ENCODE data around the gene TCERG1. TPM values are rescaled to one million over a fixed set of nuclear protein-coding genes. Genes with fewer than 3 reads are reported as not detected.

TCERG1 gene
- total RNA-seq, 2 experiments from 2014 or later, result 77.0 to 79.2 TPM

DNA sequence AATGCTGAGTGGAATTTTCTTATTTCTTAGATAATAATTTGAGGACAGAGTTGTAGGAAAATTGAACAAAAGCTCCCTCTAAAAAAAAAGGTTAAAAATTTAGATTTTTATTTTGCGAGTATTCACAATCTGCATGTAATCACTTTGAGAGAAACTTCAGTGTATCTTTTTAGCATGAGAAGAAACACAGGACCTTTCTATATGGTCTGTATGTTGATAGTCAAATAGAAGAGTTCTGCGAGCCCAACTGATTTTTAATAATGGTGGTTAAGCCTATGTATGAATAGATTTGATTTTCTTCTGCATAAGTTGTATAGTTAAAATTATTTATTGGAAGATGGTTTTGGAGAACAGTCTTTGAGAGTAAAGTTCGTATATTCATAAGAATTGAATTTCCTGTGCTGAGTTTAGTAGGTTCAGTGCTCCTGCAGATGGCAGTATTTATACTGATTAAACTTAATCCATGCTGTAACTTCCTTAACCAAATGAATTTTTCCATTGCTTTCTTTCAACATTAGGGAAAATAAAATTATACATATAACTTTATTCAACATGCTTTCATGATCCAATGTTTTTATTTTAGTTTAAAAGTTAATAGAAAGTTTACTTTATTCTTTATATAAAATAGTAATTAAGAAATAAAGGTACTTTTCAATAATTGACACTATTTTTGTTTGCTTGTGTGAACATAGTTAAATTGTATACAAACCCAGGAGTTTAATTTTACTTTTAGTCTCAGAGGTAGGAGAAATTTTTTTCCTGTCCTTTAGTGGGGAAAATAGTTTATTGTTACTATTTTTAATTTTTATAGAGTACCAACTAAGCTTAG, 19.6 kb downstream of the TCERG1 start:
- no peaks in the 10 kb centered on the region for H3K9me3 Mint-ChIP-seq
- no peak overlapping the region for H3K27ac Mint-ChIP-seq
- ChIA-PET CTCF (interaction anchor here (0.9 to 1.6 kb wide), 4 partner anchors 11 to 722 kb away, joined by 3 to 4 read pairs (median 4); no protein-coding TSS in a partner anchor), POLR2A (no interaction called here)
- peaks cover 19% of the 10 kb centered on the region for H3K4me1 Mint-ChIP-seq
- no peak overlapping the region for H3K4me3 Mint-ChIP-seq
- H3K36me3 Mint-ChIP-seq (ENCODE audit: low read depth), result peaks cover 58% of the 10 kb centered on the region
- no peaks in the 10 kb centered on the region for H3K27me3 Mint-ChIP-seq
- no peak for DNase-seq

DNA sequence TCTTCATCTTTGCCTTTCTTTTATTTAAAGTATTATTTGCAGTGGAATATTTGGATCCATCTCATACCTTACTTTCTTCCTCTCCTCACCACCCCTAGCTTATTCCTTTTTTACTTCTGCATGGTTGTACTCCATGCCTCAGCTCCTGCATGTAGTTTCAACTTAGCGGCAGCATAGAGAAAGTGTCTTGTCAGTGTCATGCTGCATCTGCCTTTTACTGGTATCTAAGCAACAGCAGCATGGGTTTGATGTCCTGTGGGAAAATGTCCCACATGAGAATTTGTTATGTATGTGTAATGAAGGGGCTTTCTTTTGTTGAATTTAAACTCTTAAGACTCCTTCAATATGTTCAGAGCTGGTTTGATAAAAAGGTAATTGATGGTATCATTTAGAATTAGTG, 20.6 kb downstream of the TCERG1 start:
- Mint-ChIP-seq H3K27me3 (no peaks in the 10 kb centered on the region), H3K9me3 (no peaks in the 10 kb centered on the region), H3K36me3 (ENCODE audit: low read depth) (peaks cover 63% of the 10 kb centered on the region), H3K4me1 (peaks cover 15% of the 10 kb centered on the region), H3K4me3 (no peak overlapping the region), H3K27ac (no peak overlapping the region)
- DNase-seq, result no peak
- ChIA-PET POLR2A (no interaction called here), CTCF (interaction anchor here (0.6 to 1.6 kb wide), 6 partner anchors 8 to 721 kb away, joined by 3 to 4 read pairs (median 3); no protein-coding TSS in a partner anchor)

DNA sequence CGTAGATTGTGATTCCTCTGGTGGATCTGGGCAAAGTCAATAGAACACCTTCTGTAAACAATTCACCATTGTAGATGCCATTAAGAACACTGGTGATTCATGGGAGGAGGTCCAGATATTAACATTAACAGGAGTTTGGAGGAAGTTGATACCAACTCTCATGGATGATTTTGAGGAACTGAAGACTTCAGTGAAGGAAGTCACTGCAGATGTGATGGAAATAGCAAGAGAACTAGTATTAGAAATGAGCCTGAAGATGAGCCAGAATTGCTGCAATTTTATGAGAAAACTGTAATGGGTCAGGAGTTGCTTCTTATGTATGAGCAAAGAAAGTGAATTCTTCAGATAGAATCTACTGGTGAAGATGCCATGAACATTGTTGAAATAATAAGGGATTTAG, 26.9 kb downstream of the TCERG1 start:
- no peaks in the 10 kb centered on the region for H3K9me3 Mint-ChIP-seq
- peaks cover 61% of the 10 kb centered on the region for H3K36me3 Mint-ChIP-seq (ENCODE audit: low read depth)
- ChIA-PET POLR2A (interaction anchor here (1.4 kb wide), 1 partner anchor 53 kb away, joined by 4 read pairs; no protein-coding TSS in a partner anchor), CTCF (no interaction called here)
- H3K4me1 Mint-ChIP-seq, result peaks cover 4% of the 10 kb centered on the region
- no peak for DNase-seq
- no peak overlapping the region for H3K4me3 Mint-ChIP-seq
- H3K27me3 Mint-ChIP-seq, result no peaks in the 10 kb centered on the region
- no peak overlapping the region for H3K27ac Mint-ChIP-seq

DNA sequence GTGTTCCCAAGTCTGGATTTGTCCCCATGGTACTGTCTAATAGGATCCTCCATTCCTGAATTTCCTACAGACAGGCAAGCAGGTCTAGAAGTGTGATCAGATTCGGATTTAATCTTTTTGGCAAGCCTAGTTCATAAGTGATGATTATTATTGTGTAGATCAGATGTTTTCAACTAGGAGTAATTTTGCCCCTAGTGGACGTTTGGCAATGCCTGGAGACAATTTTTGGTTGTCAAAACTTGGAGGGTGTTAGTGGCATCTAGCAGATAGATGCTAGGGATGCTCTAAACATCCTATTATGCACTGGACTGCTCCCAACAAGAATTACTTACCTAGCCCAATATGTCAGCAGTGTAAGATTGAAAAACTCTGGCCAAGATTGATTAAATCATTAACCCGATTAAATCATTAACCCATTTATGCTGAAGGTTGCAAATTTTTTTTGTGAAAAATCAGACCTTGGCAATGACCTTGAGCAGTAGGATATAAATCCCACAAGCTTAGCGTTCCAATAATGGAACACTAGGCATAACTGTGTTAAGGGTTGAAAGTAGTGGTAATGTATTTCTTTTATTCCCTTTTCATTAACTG, 28.2 kb downstream of the TCERG1 start:
- peaks cover 4% of the 10 kb centered on the region for H3K4me1 Mint-ChIP-seq
- POLR2A ChIA-PET, result no interaction called here
- H3K9me3 Mint-ChIP-seq, result no peaks in the 10 kb centered on the region
- DNase-seq, result no peak
- H3K4me3 Mint-ChIP-seq, result no peak overlapping the region
- CTCF ChIA-PET, result no interaction called here
- H3K27me3 Mint-ChIP-seq, result no peaks in the 10 kb centered on the region
- H3K36me3 Mint-ChIP-seq (ENCODE audit: low read depth), result peaks cover 58% of the 10 kb centered on the region
- H3K27ac Mint-ChIP-seq, result no peak overlapping the region

DNA sequence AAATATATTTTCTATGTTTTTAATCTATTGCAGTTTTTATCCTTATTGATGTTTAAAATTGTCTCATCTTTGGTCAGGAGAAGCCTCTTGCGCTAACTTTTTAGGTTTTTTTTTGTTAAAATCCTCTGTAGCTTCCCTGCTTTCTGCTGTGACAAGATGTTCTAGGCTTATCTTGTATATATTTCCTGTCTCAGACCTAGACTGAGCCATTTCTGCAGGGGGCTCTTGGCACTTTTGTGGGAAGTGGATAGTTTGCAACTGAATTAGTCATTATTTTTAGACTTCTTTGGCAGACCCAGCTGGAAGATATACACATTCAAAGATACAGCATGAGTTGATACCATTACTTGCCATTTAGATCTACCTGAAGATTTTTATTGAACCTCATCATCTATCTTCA, 28.8 kb downstream of the TCERG1 start:
- Mint-ChIP-seq H3K9me3 (no peaks in the 10 kb centered on the region), H3K27me3 (no peaks in the 10 kb centered on the region), H3K4me1 (peaks cover 4% of the 10 kb centered on the region), H3K27ac (no peak overlapping the region), H3K36me3 (ENCODE audit: low read depth) (peaks cover 56% of the 10 kb centered on the region), H3K4me3 (no peak overlapping the region)
- ChIA-PET CTCF (no interaction called here), POLR2A (no interaction called here)
- DNase-seq, result no peak

DNA sequence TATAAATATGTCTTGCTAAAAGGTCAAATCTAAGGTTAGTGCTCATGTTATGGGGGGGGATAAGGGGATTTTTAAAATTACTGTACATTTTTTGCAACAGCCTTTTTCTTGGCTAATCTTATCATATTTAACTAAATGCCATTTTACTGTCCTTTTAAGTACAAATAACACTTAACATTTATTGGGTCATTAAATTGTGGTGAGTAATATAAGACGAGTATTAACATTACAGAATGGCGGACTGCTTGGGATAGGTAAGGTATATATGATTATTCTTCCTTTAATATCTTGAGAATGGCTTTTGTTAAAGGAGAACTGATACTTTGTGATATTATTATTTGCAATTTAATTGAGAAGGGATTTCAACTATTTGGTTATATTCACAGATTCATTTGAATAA, 35.6 kb downstream of the TCERG1 start:
- ChIA-PET POLR2A (no interaction called here), CTCF (no interaction called here)
- DNase-seq, result no peak
- Mint-ChIP-seq H3K36me3 (ENCODE audit: low read depth) (peaks cover 47% of the 10 kb centered on the region), H3K4me3 (no peak overlapping the region), H3K4me1 (no peaks in the 10 kb centered on the region), H3K27me3 (no peaks in the 10 kb centered on the region), H3K9me3 (no peaks in the 10 kb centered on the region), H3K27ac (no peak overlapping the region)

DNA sequence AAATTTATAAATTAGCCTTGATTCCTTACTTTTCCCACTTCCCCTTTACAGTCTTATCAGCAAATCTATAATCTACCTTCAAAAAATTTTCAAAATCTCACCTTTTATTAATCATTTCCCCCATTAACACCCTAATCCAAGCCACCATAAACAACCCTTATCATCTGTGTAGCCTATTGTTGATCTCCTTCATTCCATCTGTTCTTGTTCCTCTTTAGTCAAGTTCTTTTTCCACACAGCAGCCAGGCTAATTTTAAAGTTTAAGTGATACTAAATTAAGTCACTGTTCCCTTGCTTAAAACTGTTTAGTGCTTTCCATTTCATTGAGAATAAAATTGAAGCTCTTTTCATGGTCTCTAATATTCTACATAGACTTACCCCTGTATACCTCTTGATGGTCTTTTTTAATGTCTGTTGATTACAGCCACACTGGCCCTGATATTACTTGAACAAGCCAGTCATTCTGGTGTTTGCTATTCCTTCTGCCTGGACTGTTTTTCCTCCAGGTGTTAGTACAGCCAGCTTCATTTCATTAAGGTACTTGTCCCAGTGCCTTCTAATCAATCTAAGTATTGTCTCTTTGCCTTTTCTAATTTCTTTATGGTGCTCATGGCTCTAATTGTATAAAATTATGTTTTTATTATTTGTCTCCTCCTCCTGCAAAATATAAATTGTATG, 37.7 kb downstream of the TCERG1 start:
- peaks cover 56% of the 10 kb centered on the region for H3K36me3 Mint-ChIP-seq (ENCODE audit: low read depth)
- no peak for DNase-seq
- no peaks in the 10 kb centered on the region for H3K27me3 Mint-ChIP-seq
- ChIA-PET CTCF (no interaction called here), POLR2A (no interaction called here)
- no peaks in the 10 kb centered on the region for H3K4me1 Mint-ChIP-seq
- H3K27ac Mint-ChIP-seq, result no peak overlapping the region
- H3K9me3 Mint-ChIP-seq, result no peaks in the 10 kb centered on the region
- no peak overlapping the region for H3K4me3 Mint-ChIP-seq

DNA sequence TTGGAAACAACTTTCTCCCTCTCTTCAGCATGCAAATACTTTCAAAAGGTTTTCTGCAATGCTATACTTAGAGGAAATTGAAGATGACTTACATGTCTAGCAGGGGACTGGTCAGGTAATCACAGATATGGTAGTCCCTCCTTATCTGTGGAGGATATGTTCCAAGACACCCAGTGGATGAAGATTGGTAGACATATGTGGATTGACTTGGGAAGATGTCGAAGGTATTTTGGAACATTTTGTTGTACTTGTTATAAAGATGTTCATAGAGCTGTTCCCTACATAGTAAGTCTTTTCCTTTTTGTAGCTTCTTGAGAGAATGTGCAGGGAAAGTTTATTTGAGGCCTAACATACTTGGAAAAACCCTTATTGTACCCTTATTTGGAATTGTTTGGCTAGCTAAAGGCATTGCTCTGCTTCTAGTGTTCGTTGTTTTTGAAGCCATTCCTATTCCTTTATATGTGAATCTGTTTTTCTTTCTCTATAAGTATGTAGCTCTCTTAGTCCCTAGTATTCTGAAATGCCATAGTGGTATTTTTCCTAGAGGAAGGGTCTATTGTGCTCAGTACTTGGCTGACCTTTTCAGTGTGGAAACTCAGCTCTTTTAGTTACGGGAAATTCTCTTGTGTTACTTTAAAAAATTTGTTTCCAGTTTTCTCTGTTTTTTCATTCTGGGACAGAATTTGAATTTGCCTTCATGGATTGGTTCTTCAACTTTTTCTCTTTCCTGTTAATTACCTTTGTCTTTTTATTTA, 43.1 kb downstream of the TCERG1 start:
- no peak for DNase-seq
- Mint-ChIP-seq H3K9me3 (no peaks in the 10 kb centered on the region), H3K27me3 (no peaks in the 10 kb centered on the region), H3K36me3 (ENCODE audit: low read depth) (peaks cover 46% of the 10 kb centered on the region), H3K4me1 (no peaks in the 10 kb centered on the region), H3K27ac (no peak overlapping the region), H3K4me3 (no peak overlapping the region)
- ChIA-PET CTCF (interaction anchor here (1.1 kb wide), 1 partner anchor 43 kb away, joined by 3 read pairs; no protein-coding TSS in a partner anchor), POLR2A (no interaction called here)

DNA sequence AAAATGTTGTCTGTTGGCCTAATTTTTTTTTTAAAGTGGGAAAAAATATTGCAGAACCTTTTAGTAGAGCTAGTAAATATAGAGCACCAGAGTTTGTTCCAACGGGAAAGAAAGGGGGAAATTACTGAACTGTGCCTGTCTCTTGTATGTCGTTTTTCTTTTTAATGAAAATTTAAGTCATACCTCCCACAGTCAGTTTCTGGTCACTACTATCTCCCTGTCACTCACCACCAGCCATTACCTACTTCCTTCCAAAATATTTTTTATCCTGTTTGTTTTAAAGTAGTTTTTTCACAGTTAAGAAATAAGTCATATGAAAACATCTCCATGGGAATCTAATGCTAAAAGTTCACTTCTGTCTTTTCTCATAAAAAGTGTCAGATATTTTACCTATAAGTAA, 47.5 kb downstream of the TCERG1 start:
- Mint-ChIP-seq H3K4me3 (no peak overlapping the region), H3K27me3 (no peaks in the 10 kb centered on the region), H3K27ac (no peak overlapping the region), H3K9me3 (no peaks in the 10 kb centered on the region), H3K4me1 (no peaks in the 10 kb centered on the region), H3K36me3 (ENCODE audit: low read depth) (peaks cover 45% of the 10 kb centered on the region)
- ChIA-PET CTCF (no interaction called here), POLR2A (no interaction called here)
- no peak for DNase-seq

DNA sequence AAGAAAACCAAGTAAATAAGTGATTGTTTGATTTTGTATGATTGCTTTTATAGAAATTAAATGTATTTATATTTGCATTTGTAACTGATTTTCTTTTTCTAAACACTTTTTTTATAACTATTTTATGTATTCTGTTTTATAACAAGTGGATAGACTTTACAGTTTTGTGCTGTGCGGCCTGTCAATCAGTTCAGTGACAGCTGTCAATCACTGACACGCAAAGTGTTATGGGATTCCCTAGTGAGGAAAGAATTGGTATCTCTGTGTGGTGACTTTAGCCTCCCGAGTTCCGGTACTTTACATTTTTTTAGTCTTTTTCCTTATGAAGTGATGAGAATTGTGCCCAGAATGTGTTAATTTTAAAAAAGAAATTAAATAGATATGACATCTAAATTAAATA, 52.5 kb downstream of the TCERG1 start:
- peaks cover 35% of the 10 kb centered on the region for H3K36me3 Mint-ChIP-seq (ENCODE audit: low read depth)
- H3K9me3 Mint-ChIP-seq, result no peaks in the 10 kb centered on the region
- H3K27me3 Mint-ChIP-seq, result no peaks in the 10 kb centered on the region
- DNase-seq, result no peak
- no peak overlapping the region for H3K27ac Mint-ChIP-seq
- no peaks in the 10 kb centered on the region for H3K4me1 Mint-ChIP-seq
- POLR2A ChIA-PET, result interaction anchor here (0.8 to 1.6 kb wide), 2 partner anchors 10 to 53 kb away, joined by 3 read pairs; partner anchors contain the start of gene TCERG1
- H3K4me3 Mint-ChIP-seq, result no peak overlapping the region
- CTCF ChIA-PET, result interaction anchor here (1.1 kb wide), 1 partner anchor 34 kb away, joined by 3 read pairs; no protein-coding TSS in a partner anchor

DNA sequence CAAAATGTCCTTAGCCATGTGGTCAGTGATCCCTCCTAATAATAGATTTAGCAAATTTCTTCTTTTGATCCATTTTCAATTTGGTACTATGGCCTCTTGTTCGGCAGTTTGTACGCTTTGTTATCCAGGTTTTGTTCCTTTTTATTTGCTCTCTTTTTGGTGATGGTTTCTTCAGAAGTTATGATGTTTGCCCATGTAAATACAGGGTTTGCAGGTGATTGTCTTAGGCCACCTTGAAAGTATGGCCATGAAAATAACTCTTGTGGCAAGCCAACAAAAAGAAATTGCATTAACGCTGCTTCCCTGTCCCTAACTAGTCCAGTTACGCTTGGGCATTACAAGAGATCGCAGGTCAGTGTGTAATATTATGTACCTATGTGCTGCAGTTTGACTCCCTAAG, 60.3 kb downstream of the TCERG1 start:
- ChIA-PET CTCF (no interaction called here), POLR2A (no interaction called here)
- no peak overlapping the region for H3K4me3 Mint-ChIP-seq
- no peak overlapping the region for H3K27ac Mint-ChIP-seq
- DNase-seq, result no peak
- H3K27me3 Mint-ChIP-seq, result no peaks in the 10 kb centered on the region
- H3K36me3 Mint-ChIP-seq (ENCODE audit: low read depth), result peaks cover 61% of the 10 kb centered on the region
- H3K9me3 Mint-ChIP-seq, result no peaks in the 10 kb centered on the region
- H3K4me1 Mint-ChIP-seq, result no peaks in the 10 kb centered on the region

DNA sequence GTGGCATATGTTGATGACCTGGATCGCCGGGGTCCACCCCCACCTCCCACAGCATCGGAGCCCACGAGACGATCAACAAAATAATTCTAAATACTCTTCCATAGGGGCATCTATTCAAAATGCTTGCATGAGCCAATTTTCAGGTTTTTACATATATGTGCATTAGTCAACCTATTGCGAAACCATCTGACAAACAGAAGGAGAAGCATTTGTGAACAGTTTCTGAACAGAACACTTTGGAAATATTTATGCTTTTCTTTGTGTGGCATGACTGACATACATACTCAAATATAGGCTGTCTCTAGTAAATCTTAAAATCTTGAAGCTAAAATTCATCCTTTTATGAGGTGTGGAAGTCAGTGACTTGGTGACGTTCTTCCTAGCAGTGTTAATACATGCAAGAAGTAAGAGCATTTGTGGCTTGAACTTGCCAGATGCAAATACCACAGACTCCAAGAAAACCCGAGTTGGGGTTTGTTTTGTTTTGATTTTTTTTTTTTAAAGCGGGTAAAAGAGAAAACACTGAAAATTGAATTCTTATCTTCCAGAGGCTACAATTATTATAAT, 63.5 kb downstream of the TCERG1 start:
- CTCF ChIA-PET, result interaction anchor here (1.0 to 1.4 kb wide), 3 partner anchors 23 to 25 kb away, joined by 4 read pairs; no protein-coding TSS in a partner anchor
- peaks cover 52% of the 10 kb centered on the region for H3K36me3 Mint-ChIP-seq (ENCODE audit: low read depth)
- no peak overlapping the region for H3K4me3 Mint-ChIP-seq
- H3K9me3 Mint-ChIP-seq, result no peaks in the 10 kb centered on the region
- H3K27ac Mint-ChIP-seq, result no peak overlapping the region
- POLR2A ChIA-PET, result interaction anchor here (1.4 kb wide), 2 partner anchors 10 kb away, joined by 3 read pairs; no protein-coding TSS in a partner anchor
- H3K27me3 Mint-ChIP-seq, result no peaks in the 10 kb centered on the region
- DNase-seq, result no peak
- no peaks in the 10 kb centered on the region for H3K4me1 Mint-ChIP-seq

Measured in activated CD4-positive, alpha-beta memory T cell treated with anti-CD3 and anti-CD28 coated beads, Interleukin-2, amount 10 ng/mL, durations not matched to agents 7 days and 5 days (primary cell).